Measurements from ENCODE around the gene CDON. TPM values are rescaled to one million over a fixed set of nuclear protein-coding genes. Genes with fewer than 3 reads are reported as not detected.

The CDON gene
- total RNA-seq, 1 experiment from 2014 or later, result 34.1 TPM

- ATAC-seq, result no peak
- Mint-ChIP-seq H3K4me1 (peaks cover 8% of the 10 kb centered on the region; the same call in 1 of the 2 replicates), H3K9me3 (no peaks in the 10 kb centered on the region), H3K27ac (no peak overlapping the region), H3K36me3 (no peaks in the 10 kb centered on the region), H3K4me3 (no peak overlapping the region), H3K27me3 (ENCODE audit: low read depth) (no peaks in the 10 kb centered on the region)
- DNase-seq (ENCODE audit: low spot score), result no peak
- TF ChIP-seq ZNF281 (CRISPR knock-in tag; IDR thresholded peaks at IDR 0.05) (no peak), GABPB1 (CRISPR knock-in tag; IDR thresholded peaks at IDR 0.05) (no peak), ZNF425 (CRISPR knock-in tag; conservative IDR thresholded peaks at IDR 0.05) (no peak)
- POLR2A ChIA-PET, result no interaction called here
- CTCF ChIA-PET, result interaction anchor here (0.6 to 2.6 kb wide), 5 partner anchors 9 to 270 kb away, joined by 3 to 11 read pairs (median 4); no protein-coding TSS in a partner anchor
Observed at GRCh38 chr11:125923633-125924032, 139.0 kb downstream of the CDON start.

GRCh38 chr11:125923012-125923579 lies 139.6 kb downstream of the CDON start:
- Mint-ChIP-seq H3K9me3 (no peaks in the 10 kb centered on the region), H3K27me3 (ENCODE audit: low read depth) (no peaks in the 10 kb centered on the region), H3K36me3 (no peaks in the 10 kb centered on the region), H3K4me1 (peaks cover 8% of the 10 kb centered on the region; the same call in 1 of the 2 replicates), H3K4me3 (no peak overlapping the region), H3K27ac (no peak overlapping the region)
- ATAC-seq (peak; percentile 85), DNase-seq (ENCODE audit: low spot score) (peak; percentile 71)
- ChIA-PET CTCF (interaction anchor here (0.6 to 2.0 kb wide), 7 partner anchors 9 to 271 kb away, joined by 3 to 12 read pairs (median 4); no protein-coding TSS in a partner anchor), POLR2A (no interaction called here)
- TF ChIP-seq KAT7 (CRISPR knock-in tag; IDR thresholded peaks at IDR 0.05; ENCODE audit: borderline replicate concordance) (no peak), USF1 (CRISPR knock-in tag; IDR thresholded peaks at IDR 0.05) (no peak), CTCF (IDR thresholded peaks at IDR 0.05) (peak; percentile 44; the same call in 1 of the 2 replicates)

- no peak for ATAC-seq
Observed at GRCh38 chr11:125922156-125922555, 140.5 kb downstream of the CDON start.

More at GRCh38 chr11:125922156-125922555, 140.5 kb downstream of the CDON start:
- Mint-ChIP-seq H3K4me1 (peaks cover 8% of the 10 kb centered on the region; the same call in 1 of the 2 replicates), H3K27ac (no peak overlapping the region), H3K9me3 (no peaks in the 10 kb centered on the region), H3K4me3 (no peak overlapping the region), H3K27me3 (ENCODE audit: low read depth) (no peaks in the 10 kb centered on the region), H3K36me3 (no peaks in the 10 kb centered on the region)
- ChIA-PET POLR2A (no interaction called here), CTCF (interaction anchor here (1.1 to 1.9 kb wide), 3 partner anchors 10 to 20 kb away, joined by 4 to 12 read pairs (median 8); no protein-coding TSS in a partner anchor)
- TF ChIP-seq IRF2 (CRISPR knock-in tag; IDR thresholded peaks at IDR 0.05; ENCODE audit: borderline replicate concordance, low read depth) (no peak), E2F4 (CRISPR knock-in tag; IDR thresholded peaks at IDR 0.05; ENCODE audit: borderline replicate concordance, low read depth) (no peak), SOX15 (CRISPR knock-in tag; IDR thresholded peaks at IDR 0.05) (no peak), ELF4 (CRISPR knock-in tag; IDR thresholded peaks at IDR 0.05; ENCODE audit: low read depth) (no peak), TEAD1 (CRISPR knock-in tag; IDR thresholded peaks at IDR 0.05) (no peak), ZMAT4 (CRISPR knock-in tag; IDR thresholded peaks at IDR 0.05) (no peak), IRF1 (CRISPR knock-in tag; IDR thresholded peaks at IDR 0.05) (no peak), ZNF138 (CRISPR knock-in tag; conservative IDR thresholded peaks at IDR 0.05) (no peak), HMGXB4 (CRISPR knock-in tag; IDR thresholded peaks at IDR 0.05) (no peak), MXD4 (CRISPR knock-in tag; IDR thresholded peaks at IDR 0.05; ENCODE audit: borderline replicate concordance) (no peak)
- no peak for DNase-seq (ENCODE audit: low spot score)
